BLaER1 (cell line): ENCODE results near the gene SLC1A1.

Source experiments
- H3K27ac ChIP-seq: shearing (Covaris generic); formaldehyde crosslinking; 2 replicates; pipeline ENCODE4 v1.8.1; 2022
- H3K27me3 ChIP-seq: shearing (Covaris generic); formaldehyde crosslinking; 2 replicates; pipeline ENCODE4 v1.8.1; 2022
- H3K36me3 ChIP-seq: shearing (Covaris generic); formaldehyde crosslinking; 2 replicates; pipeline ENCODE4 v1.8.1; 2022
- H3K4me1 ChIP-seq: shearing (Covaris generic); formaldehyde crosslinking; 2 replicates; pipeline ENCODE4 v1.8.1; 2022
- H3K4me2 ChIP-seq: shearing (Covaris generic); formaldehyde crosslinking; 2 replicates; pipeline ENCODE4 v1.8.1; 2022
- H3K4me3 ChIP-seq: shearing (Covaris generic); formaldehyde crosslinking; 2 replicates; pipeline ENCODE4 v1.8.1; 2022
- H3K9ac ChIP-seq: shearing (Covaris generic); formaldehyde crosslinking; 2 replicates; pipeline ENCODE4 v1.8.1; 2022
- H3K9me3 ChIP-seq: shearing (Covaris generic); formaldehyde crosslinking; 2 replicates; pipeline ENCODE4 v1.8.1; 2022
- H4K20me1 ChIP-seq: shearing (Covaris generic); formaldehyde crosslinking; 2 replicates; pipeline ENCODE4 v1.8.1; 2022
- Cebpa-rat ChIP-seq: shearing (Covaris generic); IDR thresholded peaks from 2 replicates; pipeline ENCODE4 v1.8.1; 2022

Gene SLC1A1

GRCh38 chr9:4503103-4503502 lies 12.8 kb downstream of the SLC1A1 start:
- Histone ChIP-seq H3K9me3 (no peaks in the 10 kb centered on the region), H3K27me3 (no peaks in the 10 kb centered on the region), H3K4me2 (no peak overlapping the region), H4K20me1 (no peaks in the 10 kb centered on the region), H3K27ac (no peak overlapping the region), H3K4me3 (no peak overlapping the region), H3K4me1 (no peaks in the 10 kb centered on the region), H3K36me3 (no peaks in the 10 kb centered on the region), H3K9ac (no peak overlapping the region)
- no peak for TF ChIP-seq Cebpa-rat

DNA sequence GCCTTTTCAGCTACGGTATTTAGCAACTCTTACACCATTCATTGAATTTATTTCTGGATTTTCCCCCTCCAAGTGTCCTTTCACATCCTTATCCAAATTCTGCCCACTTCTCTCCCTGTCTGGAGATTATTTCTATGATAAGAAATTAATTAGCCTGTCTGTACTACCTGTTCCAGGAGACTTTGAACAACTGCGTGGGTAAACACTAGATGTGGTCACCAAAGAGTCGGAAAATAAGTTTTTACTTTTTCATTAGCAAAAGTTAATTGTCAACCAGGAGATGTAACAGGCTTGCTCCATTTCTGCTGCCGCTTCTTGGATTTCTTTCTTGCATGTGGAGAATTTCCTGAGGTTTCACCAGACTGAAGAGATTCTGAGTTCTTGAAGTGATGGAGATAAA lies 14.0 kb downstream of the SLC1A1 start:
- H3K36me3 ChIP-seq: no peaks in the 10 kb centered on the region
- H3K9ac ChIP-seq: no peak overlapping the region
- H3K4me1 ChIP-seq: no peaks in the 10 kb centered on the region
- no peak overlapping the region for H3K27ac ChIP-seq
- no peak overlapping the region for H3K4me3 ChIP-seq
- no peaks in the 10 kb centered on the region for H4K20me1 ChIP-seq
- no peaks in the 10 kb centered on the region for H3K9me3 ChIP-seq
- TF ChIP-seq Cebpa-rat: no peak
- no peak overlapping the region for H3K4me2 ChIP-seq
- H3K27me3 ChIP-seq: no peaks in the 10 kb centered on the region

GRCh38 chr9:4506490-4506889 lies 16.2 kb downstream of the SLC1A1 start:
- Histone ChIP-seq H3K27ac (no peak overlapping the region), H3K27me3 (no peaks in the 10 kb centered on the region), H3K9ac (no peak overlapping the region), H3K4me1 (no peaks in the 10 kb centered on the region), H3K4me3 (no peak overlapping the region), H3K9me3 (no peaks in the 10 kb centered on the region), H3K4me2 (no peak overlapping the region), H3K36me3 (no peaks in the 10 kb centered on the region), H4K20me1 (no peaks in the 10 kb centered on the region)
- no peak for TF ChIP-seq Cebpa-rat

DNA sequence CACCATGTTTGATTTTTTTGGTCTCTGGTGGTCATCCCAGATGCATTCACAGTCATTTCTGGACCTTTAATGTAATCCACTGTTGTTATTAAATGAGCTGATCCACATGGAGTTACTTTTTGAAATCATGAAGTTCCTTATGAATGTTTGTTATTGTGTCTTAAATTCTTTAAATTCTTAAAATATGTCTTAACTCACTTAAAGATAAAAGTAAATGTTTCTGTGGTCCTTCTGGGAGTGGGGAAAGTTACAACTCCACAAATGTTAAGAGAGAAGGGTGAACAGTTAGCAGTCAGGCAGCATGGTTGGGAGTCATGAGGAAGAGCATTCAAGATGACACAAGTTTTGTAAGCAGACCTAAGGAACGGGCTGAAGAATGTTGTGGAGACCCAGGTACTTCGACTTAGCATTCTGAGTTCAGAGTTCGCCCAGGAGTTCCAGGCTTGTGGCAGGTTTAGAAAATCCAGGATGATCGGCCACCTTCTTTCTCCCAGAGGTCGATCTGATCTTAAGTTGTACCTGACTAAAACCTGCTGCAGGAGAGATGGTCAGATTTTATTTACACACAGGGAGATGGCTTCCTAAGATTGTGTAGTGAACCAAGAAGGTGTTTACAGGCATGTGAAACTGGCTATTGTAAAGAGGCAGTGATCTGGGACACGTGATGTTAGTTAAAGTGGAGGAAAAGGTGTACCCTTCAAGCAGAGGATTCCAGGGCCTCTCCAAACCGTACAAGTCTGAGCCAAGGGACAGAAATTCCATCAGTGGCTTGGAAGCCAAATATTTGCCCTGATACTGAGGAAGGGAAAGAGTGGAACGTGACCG lies 17.2 kb downstream of the SLC1A1 start:
- no peaks in the 10 kb centered on the region for H3K9me3 ChIP-seq
- TF ChIP-seq Cebpa-rat: no peak
- no peaks in the 10 kb centered on the region for H3K36me3 ChIP-seq
- no peak overlapping the region for H3K9ac ChIP-seq
- no peak overlapping the region for H3K4me2 ChIP-seq
- H4K20me1 ChIP-seq: no peaks in the 10 kb centered on the region
- no peak overlapping the region for H3K4me3 ChIP-seq
- H3K27ac ChIP-seq: no peak overlapping the region
- H3K27me3 ChIP-seq: no peaks in the 10 kb centered on the region
- no peaks in the 10 kb centered on the region for H3K4me1 ChIP-seq

- H3K36me3 ChIP-seq: no peaks in the 10 kb centered on the region
- H3K4me3 ChIP-seq: no peak overlapping the region
- H3K9ac ChIP-seq: no peak overlapping the region
- H3K9me3 ChIP-seq: no peaks in the 10 kb centered on the region
- H3K27ac ChIP-seq: no peak overlapping the region
- no peaks in the 10 kb centered on the region for H3K4me1 ChIP-seq
- H3K4me2 ChIP-seq: no peak overlapping the region
- H4K20me1 ChIP-seq: no peaks in the 10 kb centered on the region
- H3K27me3 ChIP-seq: no peaks in the 10 kb centered on the region
- no peak for TF ChIP-seq Cebpa-rat
These were observed 18.1 kb downstream of the SLC1A1 start for GRCh38 chr9:4508246-4508906.

GRCh38 chr9:4508907-4509589 lies 18.8 kb downstream of the SLC1A1 start:
- Histone ChIP-seq H3K4me2 (no peak overlapping the region), H3K27ac (no peak overlapping the region), H3K9ac (no peak overlapping the region), H3K4me1 (no peaks in the 10 kb centered on the region), H4K20me1 (no peaks in the 10 kb centered on the region), H3K36me3 (no peaks in the 10 kb centered on the region), H3K27me3 (no peaks in the 10 kb centered on the region), H3K9me3 (no peaks in the 10 kb centered on the region), H3K4me3 (no peak overlapping the region)
- TF ChIP-seq Cebpa-rat: no peak

DNA sequence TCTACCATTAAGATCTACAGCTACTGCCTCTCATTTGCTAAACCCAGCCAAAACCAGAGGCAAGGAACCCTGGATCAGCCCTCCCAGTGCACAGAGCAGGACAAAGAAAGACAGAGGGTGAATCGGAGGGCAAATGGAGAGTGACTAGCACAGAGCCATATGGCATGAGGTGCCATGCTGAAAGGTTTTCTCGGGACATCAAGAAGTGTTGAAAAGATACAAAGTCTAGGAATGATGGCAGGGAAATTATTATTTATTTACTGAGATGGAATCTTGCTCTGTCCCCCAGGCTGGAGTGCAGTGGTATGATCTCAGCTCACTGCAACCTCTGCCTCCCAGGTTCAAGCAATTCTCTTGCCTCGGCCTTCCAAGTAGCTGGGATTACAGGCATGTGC lies 19.3 kb downstream of the SLC1A1 start:
- Histone ChIP-seq H4K20me1 (no peaks in the 10 kb centered on the region), H3K36me3 (no peaks in the 10 kb centered on the region), H3K27me3 (no peaks in the 10 kb centered on the region), H3K4me1 (no peaks in the 10 kb centered on the region), H3K27ac (no peak overlapping the region), H3K4me3 (no peak overlapping the region), H3K4me2 (no peak overlapping the region), H3K9ac (no peak overlapping the region), H3K9me3 (no peaks in the 10 kb centered on the region)
- no peak for TF ChIP-seq Cebpa-rat

- Histone ChIP-seq H3K27ac (no peak overlapping the region), H3K9ac (no peak overlapping the region), H3K27me3 (no peaks in the 10 kb centered on the region), H3K9me3 (no peaks in the 10 kb centered on the region), H3K4me3 (no peak overlapping the region), H4K20me1 (no peaks in the 10 kb centered on the region), H3K4me1 (no peaks in the 10 kb centered on the region), H3K4me2 (no peak overlapping the region), H3K36me3 (no peaks in the 10 kb centered on the region)
- no peak for TF ChIP-seq Cebpa-rat
These were observed 20.5 kb downstream of the SLC1A1 start for GRCh38 chr9:4510546-4511322.

- Histone ChIP-seq H3K9ac (no peak overlapping the region), H3K27ac (no peak overlapping the region), H3K27me3 (no peaks in the 10 kb centered on the region), H3K36me3 (no peaks in the 10 kb centered on the region), H4K20me1 (no peaks in the 10 kb centered on the region), H3K4me3 (no peak overlapping the region), H3K9me3 (no peaks in the 10 kb centered on the region), H3K4me2 (no peak overlapping the region), H3K4me1 (no peaks in the 10 kb centered on the region)
- no peak for TF ChIP-seq Cebpa-rat
These were observed 24.2 kb downstream of the SLC1A1 start for GRCh38 chr9:4514252-4515128.
